Pancreas (tissue), 10 donors: Measurements from ENCODE around the gene AICDA. TPM values are rescaled to one million over a fixed set of nuclear protein-coding genes. Genes with fewer than 3 reads are reported as not detected.

Source experiments
- ATAC-seq, 4 donors: fragments of 200-7000 bp; cut with Tn5 transposase; one replicate each; pipeline versions ENCODE4 v1.8.0 to v1.9.1; 2020; ENCODE audit warnings: mild to moderate bottlenecking in 4 of 4, moderate library complexity in 4 of 4
- DNase-seq, 6 donors: peaks; one replicate each; pipeline ENCODE4 v3.0.0-alpha.2; 2020
- FAIRE-seq: peaks from 2 replicates; lab custom pipeline; 2012; peaks lifted over from hg19 to GRCh38; lab: Jason Lieb, UNC
- H3K27ac ChIP-seq, 4 donors: fragments of 200-600 bp; sonication (generic); 1 replicate in 3 of 4; 2 replicates in 1 of 4; pipeline versions ENCODE4 v1.5.0 to v1.8.0; 2020
- H3K27me3 ChIP-seq, 4 donors: fragments of 200-600 bp; one replicate each; pipeline ENCODE4 v1.8.0; 2021
- H3K36me3 ChIP-seq, 3 donors: fragments of 200-600 bp; sonication (generic) in 1 of 3; one replicate each; pipeline versions ENCODE4 v1.5.0 to v1.8.0; 2020 to 2021
- H3K4me1 ChIP-seq, 3 donors: fragments of 200-600 bp; one replicate each; pipeline ENCODE4 v1.8.0; 2021
- H3K4me3 ChIP-seq, 4 donors: fragments of 200-600 bp; sonication (generic) in 2 of 4; one replicate each; pipeline versions ENCODE4 v1.5.0 to v1.8.0; 2020 to 2021
- H3K9me3 ChIP-seq, 4 donors: fragments of 200-600 bp; one replicate each; pipeline ENCODE4 v1.8.0; 2021
- WGBS, 2 donors: extraction: QIAGEN DNeasy Blood & Tissue Kit; methylation state at CpG; one replicate each; pipeline ENCODE4 v1.1.7; 2013; 5-methylcytosine and 5-hydroxymethylcytosine counted together
- intact Hi-C, 3 donors: fragments of 100-400 bp; cut with DNase I; formaldehyde crosslinking; loops; one replicate each; pipeline versions ENCODE4 v1.11.1 to v1.14.2; 2022
- polyA plus RNA-seq, 2 donors: library from polyadenylated mRNA; stranded (reverse); fragments of 200-250 nt; gene quantifications; one replicate each; pipeline ENCODE4 v1.2.3, GENCODE V29; 2013
- total RNA-seq, 6 donors: library from RNA; stranded (reverse); fragmentation: NEBNext Ultra II Directional in 4 of 6; extraction: Animal tissue kit (Norgen Biotek cat#: 25700) in 4 of 6; gene quantifications; one replicate each; pipeline versions ENCODE4 v1.2.1 to v1.2.4, GENCODE V29; 2021 to 2023
- TF ChIP-seq, protein P1 (sequence below), 4 donors: fragments of 200-600 bp; sonication (generic) in 3 of 4; IDR thresholded peaks; one replicate each; pipeline versions ENCODE4 v1.5.0 to v1.8.0; 2021; ENCODE audit warnings: antibody characterized with exemption in 4 of 4
- donor health status: healthy with polysubstance abuse.
- donor health status: DM: no; HTN: no; CAD: no; lungs with moderate emphysema.
- donor health status: DM: no; HTN: no; CAD: no.
- donor health status: control.
- donor health status: control.
- donor health status: Bipolar disorder and iron deficiency.
- donor health status: DM: yes; HTN: yes; CAD: no.
- donor health status: DM: no; HTN: no; CAD: no.
- donor health status: DM: no; HTN: no; CAD: no.
- donor health status: DM: yes; HTN: yes; CAD: no.

AICDA gene
- total and polyA plus RNA-seq, 8 donors = not detected

DNA sequence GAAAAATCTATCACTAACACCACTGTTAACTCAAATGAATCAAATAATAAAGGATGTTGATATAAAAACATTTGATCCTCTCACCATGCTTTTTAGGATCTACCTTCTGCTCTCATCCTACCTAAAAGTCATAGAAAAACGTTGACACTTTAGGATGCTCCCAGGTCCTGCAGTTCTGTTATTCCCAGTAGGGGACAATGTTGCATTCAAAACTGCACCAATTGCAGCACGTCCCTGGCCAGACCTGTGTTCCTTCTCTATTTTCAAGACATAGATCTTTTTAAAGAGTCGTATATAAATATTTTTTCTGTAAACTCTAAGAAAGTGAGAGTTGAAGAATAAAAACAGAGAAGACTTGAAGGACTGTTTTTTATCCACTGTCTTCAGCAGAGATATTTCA is 8.8 kb downstream of the AICDA start:
- H3K4me1 ChIP-seq = no peaks in the 10 kb centered on the region
- no peaks in the 10 kb centered on the region for H3K27me3 ChIP-seq
- intact Hi-C loops = no loop called here
- no peak overlapping the region for H3K4me3 ChIP-seq
- TF ChIP-seq, protein P1, sequence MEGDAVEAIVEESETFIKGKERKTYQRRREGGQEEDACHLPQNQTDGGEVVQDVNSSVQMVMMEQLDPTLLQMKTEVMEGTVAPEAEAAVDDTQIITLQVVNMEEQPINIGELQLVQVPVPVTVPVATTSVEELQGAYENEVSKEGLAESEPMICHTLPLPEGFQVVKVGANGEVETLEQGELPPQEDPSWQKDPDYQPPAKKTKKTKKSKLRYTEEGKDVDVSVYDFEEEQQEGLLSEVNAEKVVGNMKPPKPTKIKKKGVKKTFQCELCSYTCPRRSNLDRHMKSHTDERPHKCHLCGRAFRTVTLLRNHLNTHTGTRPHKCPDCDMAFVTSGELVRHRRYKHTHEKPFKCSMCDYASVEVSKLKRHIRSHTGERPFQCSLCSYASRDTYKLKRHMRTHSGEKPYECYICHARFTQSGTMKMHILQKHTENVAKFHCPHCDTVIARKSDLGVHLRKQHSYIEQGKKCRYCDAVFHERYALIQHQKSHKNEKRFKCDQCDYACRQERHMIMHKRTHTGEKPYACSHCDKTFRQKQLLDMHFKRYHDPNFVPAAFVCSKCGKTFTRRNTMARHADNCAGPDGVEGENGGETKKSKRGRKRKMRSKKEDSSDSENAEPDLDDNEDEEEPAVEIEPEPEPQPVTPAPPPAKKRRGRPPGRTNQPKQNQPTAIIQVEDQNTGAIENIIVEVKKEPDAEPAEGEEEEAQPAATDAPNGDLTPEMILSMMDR (IDR thresholded peaks at IDR 0.05) = no peak
- FAIRE-seq = no peak
- no peak for ATAC-seq
- DNase-seq = no peak
- 20 to 28% methylated on average over 3 of the region's 3 CpGs for WGBS, 2 donors
- H3K36me3 ChIP-seq = no peaks in the 10 kb centered on the region
- H3K27ac ChIP-seq = no peak overlapping the region
- H3K9me3 ChIP-seq = no peaks in the 10 kb centered on the region

DNA sequence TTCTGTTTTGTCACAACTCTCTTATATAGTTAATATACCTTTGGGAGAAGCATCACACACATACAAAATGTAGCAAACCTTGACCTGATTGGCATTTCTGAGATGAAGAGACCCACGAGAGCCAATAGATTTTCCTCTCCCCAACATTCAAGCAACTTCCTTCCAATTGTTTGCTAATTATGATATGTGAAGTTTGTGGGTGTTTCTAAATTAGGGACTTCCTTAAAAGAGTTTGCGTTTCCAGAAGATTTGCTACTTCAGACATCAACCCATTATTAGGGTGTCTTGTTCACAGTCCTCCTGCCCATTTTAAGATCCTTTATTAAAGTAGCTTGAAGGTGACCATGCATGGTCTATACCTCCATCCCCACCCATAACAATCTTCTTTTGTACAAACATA is 9.4 kb downstream of the AICDA start:
- no peak overlapping the region for H3K4me3 ChIP-seq
- no peak overlapping the region for H3K27ac ChIP-seq
- no peak for DNase-seq
- H3K4me1 ChIP-seq = no peaks in the 10 kb centered on the region
- WGBS, 2 donors = 53 to 60% methylated on average over 2 of the region's 2 CpGs
- H3K36me3 ChIP-seq = no peaks in the 10 kb centered on the region
- FAIRE-seq = no peak
- H3K27me3 ChIP-seq = no peaks in the 10 kb centered on the region
- ATAC-seq = no peak
- intact Hi-C loops = no loop called here
- TF ChIP-seq, protein P1 (IDR thresholded peaks at IDR 0.05) = no peak
- no peaks in the 10 kb centered on the region for H3K9me3 ChIP-seq

DNA sequence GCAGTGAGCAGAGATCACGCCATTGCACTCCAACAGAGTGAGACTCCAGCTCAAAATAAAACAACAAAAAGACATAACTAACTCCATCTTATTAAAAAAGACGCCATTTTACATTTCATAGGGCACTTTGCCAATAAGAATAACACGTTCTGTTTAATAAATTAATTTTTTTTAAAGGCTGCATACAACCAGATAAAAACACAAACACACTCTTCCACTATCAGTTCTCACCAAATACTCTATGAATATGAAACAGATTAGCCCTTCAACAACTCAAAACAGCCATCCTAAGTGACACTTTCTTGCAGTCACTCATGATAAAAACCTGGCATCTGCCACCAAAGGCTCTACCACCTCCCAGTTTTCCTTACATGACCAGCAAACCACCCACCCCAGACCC is 16.1 kb downstream of the AICDA start:
- no peaks in the 10 kb centered on the region for H3K36me3 ChIP-seq
- H3K9me3 ChIP-seq = no peaks in the 10 kb centered on the region
- TF ChIP-seq, protein P1 (IDR thresholded peaks at IDR 0.05) = no peak
- 52 to 57% methylated on average over 3 of the region's 3 CpGs for WGBS, 2 donors
- no peak for DNase-seq
- no peak overlapping the region for H3K27ac ChIP-seq
- H3K4me1 ChIP-seq = no peaks in the 10 kb centered on the region
- intact Hi-C loops = no loop called here
- no peak for FAIRE-seq
- no peak overlapping the region for H3K4me3 ChIP-seq
- no peaks in the 10 kb centered on the region for H3K27me3 ChIP-seq
- ATAC-seq = no peak

DNA sequence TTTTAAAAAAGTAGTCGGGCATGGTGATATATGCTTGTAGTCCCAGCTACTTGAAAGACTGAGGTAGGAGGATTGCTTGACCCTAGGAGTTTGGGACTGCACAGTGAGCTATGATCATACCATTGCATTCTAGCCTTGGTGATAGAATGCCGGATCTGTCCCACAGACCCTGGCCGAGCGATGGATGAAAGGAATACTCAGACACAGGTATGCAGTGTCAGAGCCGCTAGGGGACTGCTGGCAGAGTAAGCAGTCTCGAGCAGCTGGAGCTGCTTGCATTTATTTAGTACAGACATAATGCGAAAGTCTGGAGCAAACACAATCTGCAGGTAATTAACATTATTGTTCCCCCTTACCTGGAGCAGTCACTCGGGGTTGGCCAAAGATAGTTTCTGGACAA is 18.6 kb downstream of the AICDA start:
- TF ChIP-seq, protein P1 (IDR thresholded peaks at IDR 0.05) = no peak
- no peak for FAIRE-seq
- 27 to 29% methylated on average over 8 of the region's 8 CpGs for WGBS, 2 donors
- DNase-seq = no peak
- Histone ChIP-seq H3K9me3 (no peaks in the 10 kb centered on the region), H3K27ac (no peak overlapping the region), H3K27me3 (no peaks in the 10 kb centered on the region), H3K36me3 (no peaks in the 10 kb centered on the region), H3K4me3 (no peak overlapping the region), H3K4me1 (no peaks in the 10 kb centered on the region)
- ATAC-seq = no peak
- intact Hi-C loops = no loop called here

DNA sequence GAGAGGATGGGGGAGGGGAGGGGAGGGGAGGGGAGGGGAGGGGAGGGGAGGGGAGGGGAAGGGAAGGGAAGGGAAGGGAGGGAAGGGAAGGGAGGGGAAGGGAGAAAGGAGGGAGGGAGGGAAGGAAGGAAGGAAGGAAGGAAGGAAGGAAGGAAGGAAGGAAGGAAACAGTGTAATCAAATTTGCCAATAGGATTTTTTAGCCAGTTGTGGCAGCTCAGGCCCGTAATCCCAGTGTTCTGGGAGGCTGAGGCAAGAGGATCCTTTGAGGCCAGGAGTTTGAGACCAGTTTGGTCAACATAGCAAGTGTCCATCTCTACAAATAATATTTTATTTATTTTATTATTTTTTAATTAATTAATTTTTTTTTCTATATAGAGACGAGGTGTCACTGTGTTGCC is 19.4 kb downstream of the AICDA start:
- H3K4me1 ChIP-seq = no peaks in the 10 kb centered on the region
- TF ChIP-seq, protein P1 (IDR thresholded peaks at IDR 0.05) = no peak
- H3K4me3 ChIP-seq = no peak overlapping the region
- no peak for ATAC-seq
- no peak for FAIRE-seq
- intact Hi-C loops = no loop called here
- H3K27me3 ChIP-seq = no peaks in the 10 kb centered on the region
- no peak overlapping the region for H3K27ac ChIP-seq
- no peaks in the 10 kb centered on the region for H3K9me3 ChIP-seq
- H3K36me3 ChIP-seq = no peaks in the 10 kb centered on the region
- WGBS, 2 donors = 77 to 92% methylated on average over 2 of the region's 2 CpGs
- DNase-seq = no peak
